GM23338 (cell line): ENCODE measurements around the gene PDE5A. TPM values are rescaled to one million over a fixed set of nuclear protein-coding genes. Genes with fewer than 3 reads are reported as not detected.

Experiments
- ATAC-seq: fragments of 200-7000 bp; cut with Tn5 transposase; 3 replicates; pipeline ENCODE4 v1.9.1; 2020
- DNase-seq: peaks from one replicate; pipeline ENCODE4 v3.0.0-alpha.2; 2015; ENCODE audit warnings: low spot score
- H2AFZ ChIP-seq: fragments of 200-600 bp; sonication (generic); 2 replicates; pipeline ENCODE4 v1.8.0; 2016; ENCODE audit warnings: antibody characterized with exemption, mild to moderate bottlenecking, moderate library complexity
- H3F3A ChIP-seq: fragments of 200-600 bp; sonication (generic); replicated peaks from 2 replicates; pipeline ENCODE4 v1.8.0; 2017; ENCODE audit warnings: antibody characterized with exemption, mixed run types, low read depth
- H3K27ac ChIP-seq: fragments of 200-600 bp; sonication (generic); 2 replicates; pipeline ENCODE4 v1.6.1; 2016; ENCODE audit warnings: low read depth
- H3K27me3 ChIP-seq: fragments of 200-600 bp; sonication (generic); 2 replicates; pipeline ENCODE4 v1.8.0; 2016; ENCODE audit warnings: mild to moderate bottlenecking, mixed run types, moderate library complexity; ENCODE audit not compliant: insufficient read depth
- H3K36me3 ChIP-seq: fragments of 200-600 bp; sonication (generic); 2 replicates; pipeline ENCODE4 v1.8.0; 2016; ENCODE audit warnings: mild to moderate bottlenecking; ENCODE audit not compliant: insufficient read depth
- H3K4me1 ChIP-seq: fragments of 200-600 bp; sonication (generic); 2 replicates; pipeline ENCODE4 v1.8.0; 2016; ENCODE audit warnings: mild to moderate bottlenecking, moderate library complexity; ENCODE audit not compliant: insufficient read depth
- H3K4me2 ChIP-seq: fragments of 200-600 bp; sonication (generic); 2 replicates; pipeline ENCODE4 v1.7.1; 2017; ENCODE audit warnings: mixed run types
- H3K4me3 ChIP-seq: fragments of 200-600 bp; sonication (generic); 2 replicates; pipeline ENCODE4 v1.6.1; 2016; ENCODE audit warnings: mixed run types
- H3K79me2 ChIP-seq: fragments of 200-600 bp; sonication (generic); replicated peaks from 2 replicates; pipeline ENCODE4 v1.8.0; 2017; ENCODE audit warnings: mild to moderate bottlenecking; ENCODE audit not compliant: insufficient read depth
- H3K9me2 ChIP-seq: fragments of 200-600 bp; sonication (generic); 2 replicates; pipeline ENCODE4 v1.8.0; 2017; ENCODE audit not compliant: insufficient read depth
- H4K20me1 ChIP-seq: fragments of 200-600 bp; sonication (generic); replicated peaks from 2 replicates; pipeline ENCODE4 v1.8.0; 2017; ENCODE audit warnings: mild to moderate bottlenecking; ENCODE audit not compliant: insufficient read depth
- H3K27ac Mint-ChIP-seq: 2 replicates; pipeline ENCODE4 v1.8.0; 2020; ENCODE audit warnings: inconsistent platforms, mild to moderate bottlenecking, moderate library complexity, mixed read lengths
- H3K27me3 Mint-ChIP-seq: 3 replicates; pipeline ENCODE4 v1.8.0; 2022; ENCODE audit warnings: low read depth, mild to moderate bottlenecking, moderate library complexity, mixed read lengths, inconsistent platforms; ENCODE audit not compliant: insufficient read depth, poor library complexity
- H3K36me3 Mint-ChIP-seq: 3 replicates; pipeline ENCODE4 v1.8.0; 2021; ENCODE audit warnings: low read depth, mild to moderate bottlenecking, inconsistent platforms, moderate library complexity, mixed read lengths
- H3K4me1 Mint-ChIP-seq: 3 replicates; pipeline ENCODE4 v1.8.0; 2020; ENCODE audit warnings: mild to moderate bottlenecking, inconsistent platforms, mixed read lengths
- H3K4me3 Mint-ChIP-seq: 3 replicates; pipeline ENCODE4 v1.8.0; 2021; ENCODE audit warnings: moderate library complexity, mild to moderate bottlenecking, inconsistent platforms, mixed read lengths
- H3K9me3 Mint-ChIP-seq: 3 replicates; pipeline ENCODE4 v1.8.0; 2020; ENCODE audit warnings: moderate library complexity, mild to moderate bottlenecking, inconsistent platforms, mixed read lengths
- CREB1 ChIP-seq: fragments of 250-450 bp; sonication (Bioruptor Pico); IDR thresholded peaks from 2 replicates; pipeline ENCODE4 v1.5.0; 2020; ENCODE audit warnings: low read depth, mild to moderate bottlenecking, moderate library complexity
- EZH2 ChIP-seq: fragments of 200-600 bp; sonication (generic); IDR thresholded peaks from one replicate; pipeline ENCODE4 v1.8.0; 2017; ENCODE audit warnings: antibody characterized with exemption, mild to moderate bottlenecking, low read depth; ENCODE audit not compliant: unreplicated experiment
- EZH2phosphoT487 ChIP-seq: fragments of 200-600 bp; sonication (generic); IDR thresholded peaks from one replicate; pipeline ENCODE4 v1.8.1; 2018; ENCODE audit warnings: antibody characterized with exemption; ENCODE audit not compliant: unreplicated experiment
- JUNB ChIP-seq: IDR thresholded peaks from one replicate; pipeline ENCODE4 v1.6.1; 2016; ENCODE audit warnings: antibody characterized with exemption; ENCODE audit not compliant: unreplicated experiment
- NANOG ChIP-seq: IDR thresholded peaks from 2 replicates; pipeline ENCODE4 v1.6.1; 2016; ENCODE audit warnings: antibody characterized with exemption, borderline replicate concordance
- POLR2AphosphoS5 ChIP-seq: IDR thresholded peaks from 2 replicates; pipeline ENCODE4 v1.6.1; 2016; ENCODE audit warnings: antibody characterized with exemption, low read depth
- STAT1 ChIP-seq: IDR thresholded peaks from one replicate; pipeline ENCODE4 v1.6.1; 2016; ENCODE audit warnings: antibody characterized with exemption; ENCODE audit not compliant: unreplicated experiment
- ZNF114 ChIP-seq: fragments of 250-450 bp; sonication (Bioruptor Pico); IDR thresholded peaks from 2 replicates; pipeline ENCODE4 v1.5.0; 2020; ENCODE audit warnings: mild to moderate bottlenecking, moderate library complexity
- ZNF331 ChIP-seq: fragments of 250-450 bp; sonication (Bioruptor Pico); IDR thresholded peaks from 2 replicates; pipeline ENCODE4 v1.5.0; 2020; ENCODE audit warnings: low read depth, mild to moderate bottlenecking, moderate library complexity
- ZNF462 ChIP-seq: fragments of 250-450 bp; sonication (Bioruptor Pico); IDR thresholded peaks from 2 replicates; pipeline ENCODE4 v1.5.0; 2020; ENCODE audit warnings: mild to moderate bottlenecking, moderate library complexity
- polyA plus RNA-seq: library from polyadenylated mRNA; unstranded; fragments of >200 nt; fragmentation: Nextera tagmentation; extraction: Ambion mirVana; gene quantifications from 2 replicates; pipeline ENCODE4 v1.2.1, GENCODE V29; 2016
- total RNA-seq: library from RNA; depleted of rRNA; stranded (reverse); fragments of >200 nt; shearing (Covaris generic); gene quantifications from 2 replicates; pipeline ENCODE4 v1.2.3, GENCODE V29; 2014
- TF ChIP-seq, protein P1 (sequence below): IDR thresholded peaks from one replicate; pipeline ENCODE4 v1.6.1; 2018; ENCODE audit warnings: antibody characterized with exemption; ENCODE audit not compliant: unreplicated experiment
- TF ChIP-seq, protein P2 (sequence below): IDR thresholded peaks from 2 replicates; pipeline ENCODE4 v1.6.1; 2016; ENCODE audit warnings: antibody characterized with exemption
- TF ChIP-seq, protein P3 (sequence below), 2 experiments: fragments of 200-600 bp in 1 of 2; sonication (generic) in 1 of 2; conservative IDR thresholded peaks; 2 replicates each; pipeline versions ENCODE4 v1.5.1 to v1.6.1; 2016 to 2017; ENCODE audit warnings: antibody characterized with exemption in 2 of 2, low read depth in 2 of 2, mild to moderate bottlenecking in 2 of 2, moderate library complexity in 1 of 2

Gene PDE5A
- total and polyA plus RNA-seq, 2 experiments from 2014 or later: 15.0 to 22.6 TPM

GRCh38 chr4:119479180-119479808 lies 149.3 kb downstream of the PDE5A start:
- peaks cover 59% of the 10 kb centered on the region for H3K36me3 Mint-ChIP-seq

More at GRCh38 chr4:119479180-119479808, 149.3 kb downstream of the PDE5A start:
- Histone ChIP-seq H3K27ac (no peak overlapping the region), H4K20me1 (no peaks in the 10 kb centered on the region), H2AFZ (no peak overlapping the region), H3K9me2 (no peaks in the 10 kb centered on the region), H3K4me2 (no peak overlapping the region), H3K27me3 (no peaks in the 10 kb centered on the region), H3F3A (no peaks in the 10 kb centered on the region), H3K36me3 (peaks cover 31% of the 10 kb centered on the region), H3K79me2 (no peaks in the 10 kb centered on the region), H3K4me3 (no peak overlapping the region), H3K4me1 (no peaks in the 10 kb centered on the region)
- ATAC-seq: no peak
- Mint-ChIP-seq H3K27ac (no peak overlapping the region), H3K4me3 (no peak overlapping the region), H3K4me1 (no peaks in the 10 kb centered on the region), H3K9me3 (peaks cover 28% of the 10 kb centered on the region), H3K27me3 (no peaks in the 10 kb centered on the region)
- no peak for DNase-seq
- TF ChIP-seq EZH2phosphoT487 (no peak), NANOG (no peak), ZNF462 (CRISPR knock-in tag) (no peak), STAT1 (no peak), POLR2AphosphoS5 (no peak), JUNB (no peak), EZH2 (no peak), CREB1 (CRISPR knock-in tag) (no peak), ZNF331 (CRISPR knock-in tag) (no peak), ZNF114 (no peak)
- TF ChIP-seq, protein P1, sequence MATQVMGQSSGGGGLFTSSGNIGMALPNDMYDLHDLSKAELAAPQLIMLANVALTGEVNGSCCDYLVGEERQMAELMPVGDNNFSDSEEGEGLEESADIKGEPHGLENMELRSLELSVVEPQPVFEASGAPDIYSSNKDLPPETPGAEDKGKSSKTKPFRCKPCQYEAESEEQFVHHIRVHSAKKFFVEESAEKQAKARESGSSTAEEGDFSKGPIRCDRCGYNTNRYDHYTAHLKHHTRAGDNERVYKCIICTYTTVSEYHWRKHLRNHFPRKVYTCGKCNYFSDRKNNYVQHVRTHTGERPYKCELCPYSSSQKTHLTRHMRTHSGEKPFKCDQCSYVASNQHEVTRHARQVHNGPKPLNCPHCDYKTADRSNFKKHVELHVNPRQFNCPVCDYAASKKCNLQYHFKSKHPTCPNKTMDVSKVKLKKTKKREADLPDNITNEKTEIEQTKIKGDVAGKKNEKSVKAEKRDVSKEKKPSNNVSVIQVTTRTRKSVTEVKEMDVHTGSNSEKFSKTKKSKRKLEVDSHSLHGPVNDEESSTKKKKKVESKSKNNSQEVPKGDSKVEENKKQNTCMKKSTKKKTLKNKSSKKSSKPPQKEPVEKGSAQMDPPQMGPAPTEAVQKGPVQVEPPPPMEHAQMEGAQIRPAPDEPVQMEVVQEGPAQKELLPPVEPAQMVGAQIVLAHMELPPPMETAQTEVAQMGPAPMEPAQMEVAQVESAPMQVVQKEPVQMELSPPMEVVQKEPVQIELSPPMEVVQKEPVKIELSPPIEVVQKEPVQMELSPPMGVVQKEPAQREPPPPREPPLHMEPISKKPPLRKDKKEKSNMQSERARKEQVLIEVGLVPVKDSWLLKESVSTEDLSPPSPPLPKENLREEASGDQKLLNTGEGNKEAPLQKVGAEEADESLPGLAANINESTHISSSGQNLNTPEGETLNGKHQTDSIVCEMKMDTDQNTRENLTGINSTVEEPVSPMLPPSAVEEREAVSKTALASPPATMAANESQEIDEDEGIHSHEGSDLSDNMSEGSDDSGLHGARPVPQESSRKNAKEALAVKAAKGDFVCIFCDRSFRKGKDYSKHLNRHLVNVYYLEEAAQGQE: no peak
- TF ChIP-seq, protein P2, sequence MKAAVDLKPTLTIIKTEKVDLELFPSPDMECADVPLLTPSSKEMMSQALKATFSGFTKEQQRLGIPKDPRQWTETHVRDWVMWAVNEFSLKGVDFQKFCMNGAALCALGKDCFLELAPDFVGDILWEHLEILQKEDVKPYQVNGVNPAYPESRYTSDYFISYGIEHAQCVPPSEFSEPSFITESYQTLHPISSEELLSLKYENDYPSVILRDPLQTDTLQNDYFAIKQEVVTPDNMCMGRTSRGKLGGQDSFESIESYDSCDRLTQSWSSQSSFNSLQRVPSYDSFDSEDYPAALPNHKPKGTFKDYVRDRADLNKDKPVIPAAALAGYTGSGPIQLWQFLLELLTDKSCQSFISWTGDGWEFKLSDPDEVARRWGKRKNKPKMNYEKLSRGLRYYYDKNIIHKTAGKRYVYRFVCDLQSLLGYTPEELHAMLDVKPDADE: no peak
- TF ChIP-seq, protein P3, sequence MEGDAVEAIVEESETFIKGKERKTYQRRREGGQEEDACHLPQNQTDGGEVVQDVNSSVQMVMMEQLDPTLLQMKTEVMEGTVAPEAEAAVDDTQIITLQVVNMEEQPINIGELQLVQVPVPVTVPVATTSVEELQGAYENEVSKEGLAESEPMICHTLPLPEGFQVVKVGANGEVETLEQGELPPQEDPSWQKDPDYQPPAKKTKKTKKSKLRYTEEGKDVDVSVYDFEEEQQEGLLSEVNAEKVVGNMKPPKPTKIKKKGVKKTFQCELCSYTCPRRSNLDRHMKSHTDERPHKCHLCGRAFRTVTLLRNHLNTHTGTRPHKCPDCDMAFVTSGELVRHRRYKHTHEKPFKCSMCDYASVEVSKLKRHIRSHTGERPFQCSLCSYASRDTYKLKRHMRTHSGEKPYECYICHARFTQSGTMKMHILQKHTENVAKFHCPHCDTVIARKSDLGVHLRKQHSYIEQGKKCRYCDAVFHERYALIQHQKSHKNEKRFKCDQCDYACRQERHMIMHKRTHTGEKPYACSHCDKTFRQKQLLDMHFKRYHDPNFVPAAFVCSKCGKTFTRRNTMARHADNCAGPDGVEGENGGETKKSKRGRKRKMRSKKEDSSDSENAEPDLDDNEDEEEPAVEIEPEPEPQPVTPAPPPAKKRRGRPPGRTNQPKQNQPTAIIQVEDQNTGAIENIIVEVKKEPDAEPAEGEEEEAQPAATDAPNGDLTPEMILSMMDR (conservative IDR thresholded peaks at IDR 0.05; ENCODE audit: low read depth in 2 of 2): no peak
